ENCODE measurements around the gene CIITA.
A peak's percentile ranks its signal among the peaks of the same experiment; 100 is the strongest.
"Not testable (repeated sequence)": the region's sequence is repeated elsewhere in the genome, so short reads cannot be mapped to it uniquely, and the experiment has no call there.

CIITA gene

GRCh38 chr16:10876799-10877341 lies at the start of gene CIITA:
Gene CIITA (plus strand): TSS chr16:10877202. CDS start chr16:10877331, 129 bp downstream.
- TF ChIP-seq CTCF (conservative IDR thresholded peaks at IDR 0.05), result no peak
- H3K27ac ChIP-seq, result no peak within 1 kb of the TSS

- TF ChIP-seq CTCF (conservative IDR thresholded peaks at IDR 0.05), result no peak
- H3K27ac ChIP-seq, result peak overlapping the region; percentile 70
These were observed 49.2 kb upstream of the CIITA start for GRCh38 chr16:10827691-10828341.

GRCh38 chr16:10828851-10829366 lies 48.1 kb upstream of the CIITA start:
- no peak for TF ChIP-seq CTCF (conservative IDR thresholded peaks at IDR 0.05)
- peak overlapping the region; percentile 70 for H3K27ac ChIP-seq

GRCh38 chr16:10829390-10830098 lies 47.5 kb upstream of the CIITA start:
- H3K27ac ChIP-seq, result peak overlapping the region; percentile 70

GRCh38 chr16:10830240-10830639 lies 46.8 kb upstream of the CIITA start:
- H3K27ac ChIP-seq, result not testable (repeated sequence)

GRCh38 chr16:10831894-10832886 lies 44.8 kb upstream of the CIITA start:
- no peak for TF ChIP-seq CTCF (conservative IDR thresholded peaks at IDR 0.05)
- H3K27ac ChIP-seq, result no peak overlapping the region

GRCh38 chr16:10833271-10833670 lies 43.7 kb upstream of the CIITA start:
- no peak for TF ChIP-seq CTCF (conservative IDR thresholded peaks at IDR 0.05)
- no peak overlapping the region for H3K27ac ChIP-seq

GRCh38 chr16:10834130-10834529 lies 42.9 kb upstream of the CIITA start:
- no peak overlapping the region for H3K27ac ChIP-seq
- no peak for TF ChIP-seq CTCF (conservative IDR thresholded peaks at IDR 0.05)

All from VCaP (cell line).